HG03097 (cell line): Measurements from ENCODE around the gene EML1.

Experiments
- ATAC-seq: cut with Tn5 transposase; IDR thresholded peaks from one replicate; pipeline ENCODE4 v1.9.1; 2021; ENCODE audit not compliant: unreplicated experiment, low FRiP score

The EML1 gene

DNA sequence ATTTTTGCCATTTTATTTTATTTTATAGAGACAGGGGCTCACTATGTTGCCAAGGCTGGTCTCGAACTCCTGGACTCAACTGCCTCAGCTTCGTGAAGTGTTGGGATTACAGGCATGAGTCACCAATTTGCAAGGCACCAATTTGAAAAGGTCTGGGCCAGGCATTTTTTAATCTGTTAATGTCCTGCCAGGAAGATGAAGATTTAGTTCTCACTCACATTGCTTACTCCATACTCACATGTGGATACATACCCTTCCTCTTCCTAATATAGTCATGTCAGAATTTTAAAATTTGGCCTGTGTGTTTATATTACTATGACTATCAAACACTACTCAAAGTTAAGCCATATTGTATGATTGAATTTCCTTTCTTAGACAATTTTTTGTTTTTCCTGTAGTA is 15.3 kb upstream of the EML1 start:
- ATAC-seq: no peak

DNA sequence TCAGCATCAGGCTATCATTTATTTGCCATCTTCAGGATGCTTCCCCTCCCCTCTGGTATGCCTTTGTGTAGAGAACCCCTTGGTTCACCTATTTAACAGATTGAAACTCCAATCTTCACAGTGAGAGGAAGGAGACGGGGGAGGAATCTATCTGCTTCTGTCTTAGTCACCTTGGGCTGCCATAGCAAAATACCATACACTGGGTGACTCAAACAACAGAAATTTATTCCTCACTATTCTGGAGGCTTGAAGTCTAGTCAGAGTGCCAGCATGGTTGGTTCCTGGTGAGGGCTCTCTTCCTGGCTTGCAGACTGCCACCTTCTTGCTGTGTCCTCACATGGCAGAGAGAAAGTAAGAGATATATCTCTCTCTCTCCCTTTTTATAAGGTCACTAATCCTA is 13.5 kb upstream of the EML1 start:
- ATAC-seq: no peak

DNA sequence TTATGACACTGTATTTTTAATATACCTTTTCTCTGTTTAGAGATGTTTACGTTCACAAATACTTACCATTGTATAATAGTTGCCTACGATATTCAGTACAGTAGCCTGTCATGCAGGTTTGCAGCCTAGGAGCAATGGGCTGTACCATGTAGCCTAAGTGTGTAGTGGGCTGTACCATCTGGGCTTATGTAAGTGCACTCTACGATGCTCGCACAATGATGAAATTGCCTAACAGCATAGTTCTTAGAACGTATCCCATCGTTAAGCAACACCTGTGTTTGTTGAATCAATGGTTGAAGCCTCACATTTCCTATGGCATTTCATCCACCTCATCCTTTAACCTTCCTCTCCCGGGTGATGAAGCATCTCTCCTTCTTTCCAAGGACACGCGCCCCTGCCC is 12.5 kb upstream of the EML1 start:
- ATAC-seq: no peak

DNA sequence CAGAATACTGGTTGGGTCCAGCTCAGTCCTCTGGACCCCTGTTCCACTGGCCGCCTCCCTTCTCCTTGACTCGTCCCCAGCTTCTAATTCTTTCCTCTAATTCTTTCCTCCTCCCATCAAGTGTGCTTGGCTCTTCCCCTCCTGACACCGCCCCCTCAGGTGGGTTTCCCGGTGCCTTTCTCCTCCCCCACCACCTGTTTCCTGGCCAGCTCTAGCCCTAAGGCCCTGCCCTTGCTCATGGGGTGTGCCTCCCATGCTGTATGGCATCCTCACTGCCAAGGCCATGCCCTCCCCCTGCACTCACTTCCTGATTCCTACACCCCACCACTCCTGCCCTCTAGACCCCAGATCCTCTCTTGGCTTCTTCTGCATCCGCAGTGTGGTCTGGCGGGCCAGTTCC is 12.1 kb upstream of the EML1 start:
- no peak for ATAC-seq

DNA sequence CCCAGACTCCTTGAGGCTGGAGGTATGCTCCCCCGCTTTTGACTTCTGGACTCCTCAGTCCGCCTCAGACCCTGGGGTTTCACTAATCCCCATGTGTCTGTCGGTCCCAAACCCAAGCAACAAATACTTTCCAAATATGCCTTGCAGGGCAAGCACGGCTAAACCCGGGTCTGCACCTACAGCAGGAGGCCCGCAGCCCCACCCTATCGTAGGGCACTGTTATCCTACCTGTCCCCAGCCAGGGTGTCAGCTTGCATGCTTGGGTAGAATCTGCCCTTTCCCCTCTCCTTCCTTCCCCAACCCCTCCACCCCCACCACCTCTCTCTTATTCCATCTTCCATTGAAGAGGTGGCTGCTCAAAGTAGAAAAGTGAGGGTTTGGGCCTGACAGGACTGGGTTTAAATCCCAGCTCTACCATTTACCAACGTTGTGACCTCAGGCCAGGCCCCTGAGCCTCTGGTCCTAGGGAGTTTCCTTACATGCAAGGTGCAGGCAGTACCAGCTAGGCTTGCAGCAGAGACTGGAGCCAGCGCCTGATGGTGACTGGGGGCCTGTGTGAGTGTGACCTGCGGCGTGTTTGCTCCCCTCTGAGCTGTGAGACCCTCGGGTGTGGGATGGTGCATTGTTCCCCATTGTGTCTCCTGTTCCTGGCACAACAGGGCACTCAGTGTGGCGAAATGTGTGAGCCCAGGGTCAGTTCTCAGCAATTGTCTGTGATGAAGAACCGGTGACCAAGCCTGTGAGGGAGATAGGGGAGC is 11.2 kb upstream of the EML1 start:
- ATAC-seq: no peak

DNA sequence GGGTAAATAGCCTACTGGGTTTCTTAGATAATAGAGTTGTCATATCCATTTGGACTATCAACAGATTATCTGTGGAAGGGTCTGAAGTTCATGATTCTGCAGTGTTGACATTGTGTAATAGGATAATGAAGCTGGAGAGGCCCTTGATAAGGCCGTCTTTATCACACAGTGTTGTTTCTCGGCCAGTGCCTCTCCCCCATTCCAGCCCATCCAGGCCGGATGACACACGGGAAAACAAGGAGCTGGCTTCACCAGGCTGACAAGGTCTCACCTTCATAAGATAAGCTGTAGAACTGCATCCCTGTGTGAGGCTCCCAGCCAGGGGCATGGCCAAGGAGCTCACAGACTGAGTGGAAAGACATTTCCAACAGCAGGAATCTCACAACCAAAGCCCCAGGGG is 8.7 kb upstream of the EML1 start:
- ATAC-seq: no peak

DNA sequence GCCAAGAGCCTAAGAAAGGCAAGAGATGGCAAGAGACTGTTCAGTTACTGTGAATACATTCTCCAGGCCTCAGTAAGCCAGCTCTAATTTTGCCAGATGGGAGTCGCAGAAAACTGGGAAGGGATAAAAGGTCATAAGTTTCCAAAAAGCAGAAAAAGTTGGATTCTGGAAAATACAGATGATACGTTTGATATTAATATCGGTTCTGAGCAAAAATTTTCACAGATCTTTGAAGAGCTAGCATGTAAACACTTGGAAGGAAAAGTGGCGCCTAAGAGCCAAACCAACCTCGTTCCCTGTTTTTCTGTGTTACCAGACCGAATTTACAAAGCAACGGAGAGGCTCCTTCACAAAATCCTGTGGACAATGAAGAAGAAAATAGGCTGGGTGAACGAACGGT is 7.8 kb upstream of the EML1 start:
- ATAC-seq: no peak

DNA sequence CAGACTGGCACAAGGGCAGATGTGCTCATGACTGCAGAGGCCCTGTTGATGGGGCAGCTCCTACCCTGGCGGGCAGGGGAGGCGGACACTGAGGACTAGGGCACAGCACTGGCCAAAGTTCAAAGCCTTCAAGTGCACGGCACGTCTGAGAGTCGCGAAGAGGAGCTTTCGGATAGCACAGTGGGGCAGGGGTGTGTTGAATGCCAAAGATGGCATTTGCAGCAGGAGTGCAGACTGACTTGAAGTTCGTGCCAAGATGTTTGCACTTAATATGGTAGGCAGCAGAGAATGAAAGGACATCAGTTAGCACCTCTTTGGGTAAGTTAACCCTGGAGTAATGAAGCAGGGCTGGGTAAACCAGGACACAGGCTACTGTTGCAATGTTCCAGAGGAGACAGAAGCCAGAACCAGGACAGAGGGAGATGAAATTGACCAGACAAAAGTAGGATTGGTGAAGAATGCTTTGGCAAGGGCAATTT is 6.7 kb upstream of the EML1 start:
- ATAC-seq: no peak

DNA sequence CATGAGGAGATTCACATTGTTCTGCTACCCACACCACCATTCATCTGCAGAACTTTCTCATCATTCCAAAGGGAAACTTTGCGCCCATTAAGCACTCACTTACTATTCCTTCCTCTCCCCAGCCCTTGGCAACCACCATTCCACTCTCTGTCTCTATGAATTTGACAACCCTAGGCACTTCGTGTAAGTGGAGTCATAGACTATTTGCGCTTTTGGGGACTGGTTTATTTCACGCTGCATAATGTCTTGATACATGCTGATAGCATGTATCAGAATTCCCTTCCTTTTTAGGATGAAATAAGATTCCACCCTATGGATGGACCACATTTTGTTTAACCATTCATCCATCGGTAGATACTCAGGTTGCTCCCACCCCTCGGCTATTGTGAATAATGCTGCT is 4.5 kb upstream of the EML1 start:
- ATAC-seq: no peak

DNA sequence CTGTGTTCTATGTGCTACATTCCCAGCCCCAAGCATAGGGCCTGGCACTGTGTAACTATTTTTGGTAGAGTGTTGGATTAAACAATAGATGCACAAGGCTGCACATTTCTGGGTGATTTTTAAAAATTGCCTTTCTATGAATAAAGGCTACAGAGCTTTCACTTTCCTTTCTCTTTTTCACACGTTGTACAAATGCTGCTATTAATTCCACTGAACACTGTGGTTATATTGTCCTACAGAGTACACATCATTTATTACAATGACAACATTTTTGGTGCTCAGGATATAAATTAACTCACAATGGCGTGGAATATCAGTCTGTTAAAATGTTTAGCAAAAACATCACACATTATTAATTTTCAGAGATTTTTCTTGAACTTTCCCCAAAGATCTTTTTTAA is 3.6 kb upstream of the EML1 start:
- ATAC-seq: no peak

DNA sequence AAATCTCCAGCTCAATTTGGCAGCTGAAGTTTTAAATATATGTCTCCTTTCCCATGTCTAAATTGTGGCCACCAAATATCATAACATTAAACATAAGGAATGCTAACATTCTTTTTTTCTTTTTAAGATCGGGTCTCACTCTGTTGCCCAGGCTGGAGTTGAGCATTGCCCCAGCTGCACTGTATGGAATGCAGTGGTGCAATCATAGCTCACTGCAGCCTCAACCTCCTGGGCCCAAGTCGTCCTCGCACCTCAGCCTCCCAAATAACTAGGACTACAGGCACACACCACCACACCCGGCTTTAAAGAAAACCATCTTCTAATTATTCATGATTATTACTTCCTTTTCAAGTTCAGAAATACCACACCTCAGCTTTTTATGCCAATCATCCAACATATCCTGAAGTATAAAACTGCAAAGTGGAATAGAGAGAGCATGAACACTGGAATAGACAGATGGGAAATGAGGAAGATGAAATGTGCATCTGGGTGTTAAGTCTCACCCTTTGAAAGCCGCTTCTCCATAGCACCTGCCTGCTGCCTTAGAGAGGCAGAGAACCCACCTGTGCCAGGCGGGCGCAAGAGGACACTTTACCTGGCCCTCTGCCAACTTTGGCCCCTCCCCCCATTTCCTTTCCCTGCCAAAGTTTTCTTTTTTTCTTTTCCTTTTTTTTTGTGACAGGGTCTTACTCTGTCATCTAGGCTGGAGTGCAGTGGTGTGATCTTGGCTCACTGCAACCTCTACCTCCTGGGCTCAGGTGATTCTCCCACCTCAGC is 2.8 kb upstream of the EML1 start:
- ATAC-seq: no peak

DNA sequence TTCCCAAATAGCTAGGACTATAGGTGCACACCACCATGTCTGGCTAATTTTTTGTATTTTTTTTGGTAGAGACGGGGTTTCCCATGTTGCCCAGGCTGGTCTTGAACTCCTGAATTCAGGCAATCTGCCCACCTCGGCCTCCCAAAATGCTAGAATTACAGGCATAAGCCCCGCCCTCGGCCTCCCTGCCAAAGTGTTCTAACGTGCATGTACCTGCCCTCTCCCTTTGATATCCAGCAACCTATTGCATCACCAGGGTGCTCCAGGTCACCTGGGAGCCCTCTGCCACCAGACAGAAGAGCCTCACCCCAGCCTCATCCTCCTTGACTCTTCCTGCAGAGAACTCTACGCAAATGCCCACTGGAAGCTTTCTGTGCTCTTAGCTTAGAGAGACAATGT is 2.2 kb upstream of the EML1 start:
- ATAC-seq: no peak

DNA sequence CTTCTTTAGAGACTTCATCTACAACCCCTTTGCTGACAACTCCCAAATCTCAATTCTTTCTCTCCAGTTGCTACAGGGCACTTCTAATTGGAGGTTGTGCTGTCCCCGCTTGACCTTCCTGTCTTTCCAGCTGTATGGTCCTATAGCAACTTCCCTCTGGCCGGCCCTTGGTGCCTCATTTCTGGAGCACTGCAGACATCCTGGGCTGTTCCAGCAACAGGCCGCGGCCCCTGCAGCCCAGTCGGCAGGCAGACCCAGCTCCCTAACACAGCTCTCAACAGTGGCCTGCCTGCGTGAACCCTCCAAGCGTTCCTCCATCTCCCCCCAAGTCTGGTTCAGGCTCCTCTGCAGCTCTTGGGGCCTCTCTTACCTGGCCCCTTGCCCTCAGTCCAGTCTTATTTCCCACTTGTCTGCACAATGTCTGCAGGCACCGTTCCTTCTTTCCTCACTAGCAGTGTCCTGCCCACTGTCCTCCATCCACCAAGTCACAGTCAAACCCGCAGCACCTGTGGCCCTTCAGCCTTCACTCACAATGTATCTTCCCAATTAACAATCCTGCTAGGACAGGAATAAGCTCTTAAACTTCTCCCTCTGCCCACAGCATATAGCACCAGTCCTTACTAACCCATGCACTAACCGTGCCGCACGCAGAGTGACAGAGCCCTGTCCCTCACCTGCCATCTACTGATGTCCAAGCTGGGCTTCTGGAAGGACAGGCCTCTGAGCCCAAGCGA is 1.6 kb upstream of the EML1 start:
- no peak for ATAC-seq

DNA sequence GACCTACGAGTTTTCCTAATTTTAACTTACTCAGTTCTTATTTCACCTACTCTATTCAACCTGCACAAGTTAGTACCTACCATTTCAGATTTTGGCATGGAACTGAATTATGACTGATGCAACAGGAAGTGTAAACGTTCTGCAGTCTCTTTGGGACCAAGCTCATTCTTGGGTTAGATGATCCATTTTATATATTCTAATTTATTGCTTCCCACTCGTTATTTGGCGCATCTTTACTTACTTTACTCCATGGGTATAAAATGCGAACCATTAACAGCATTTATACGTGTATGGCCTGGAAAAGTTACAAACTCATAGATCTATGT is 1.0 kb upstream of the EML1 start:
- ATAC-seq: no peak

DNA sequence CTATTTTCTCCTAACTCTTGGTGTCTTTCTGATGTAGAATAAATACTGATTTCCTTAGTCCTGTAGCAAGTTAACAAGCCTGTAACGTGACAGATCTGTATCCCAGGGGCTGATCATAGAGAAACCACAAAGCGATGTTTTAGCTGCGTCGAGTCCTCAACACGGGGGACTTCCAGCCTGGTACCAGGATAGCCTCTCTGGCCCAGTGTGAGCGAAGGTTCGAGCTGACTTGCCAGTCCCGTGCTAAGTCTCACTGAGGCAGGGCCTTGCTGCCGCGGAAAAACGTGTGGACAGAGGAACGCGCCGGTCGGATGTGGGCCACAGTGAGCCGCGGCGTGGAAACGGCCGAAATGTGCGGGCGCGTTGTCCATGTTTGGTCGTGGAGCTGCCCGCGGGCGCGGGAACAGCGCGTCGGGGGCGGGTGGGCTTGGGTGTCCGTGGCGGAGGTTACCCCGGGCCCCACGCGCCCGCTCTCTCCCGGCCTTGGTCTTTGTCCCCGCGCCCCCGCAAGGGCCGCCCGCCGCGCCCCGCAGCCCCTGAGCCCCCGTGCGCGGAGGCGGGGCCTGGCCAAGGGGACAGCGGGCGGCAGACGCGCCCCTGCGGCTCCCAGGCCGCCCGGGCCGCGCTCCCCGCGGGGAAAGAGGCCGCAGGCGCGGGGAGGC is 531 bp upstream of the EML1 start:
- ATAC-seq: no peak

DNA sequence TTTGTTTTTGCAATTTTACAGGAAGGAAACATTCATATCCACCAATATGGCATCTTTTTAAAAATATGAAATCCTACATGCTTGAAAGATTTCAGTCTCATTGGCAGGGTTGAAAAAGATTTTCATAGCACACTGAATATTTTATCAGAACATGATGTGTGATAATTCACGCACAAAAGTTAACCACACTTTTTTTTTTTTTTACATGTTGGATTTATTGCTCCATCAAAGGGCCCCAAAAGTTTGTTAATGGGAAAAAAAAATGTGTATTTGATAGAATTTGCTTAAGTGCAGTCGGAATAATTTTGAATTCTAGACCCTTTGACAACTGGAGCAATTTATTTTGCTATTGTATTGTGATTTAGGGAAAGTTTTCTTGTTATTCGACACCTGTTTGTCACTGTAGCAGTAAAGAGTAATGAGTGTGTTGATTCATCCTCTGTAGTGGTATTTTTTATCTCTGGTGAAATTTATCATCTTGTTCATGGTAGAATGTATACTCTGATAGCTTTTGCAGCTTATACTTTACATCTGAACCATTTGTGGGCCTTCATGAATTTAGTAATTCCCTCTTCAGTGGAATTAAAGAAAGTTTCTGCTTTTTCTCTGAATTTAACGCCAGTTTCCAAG is 1.1 kb downstream of the EML1 start:
- no peak for ATAC-seq

DNA sequence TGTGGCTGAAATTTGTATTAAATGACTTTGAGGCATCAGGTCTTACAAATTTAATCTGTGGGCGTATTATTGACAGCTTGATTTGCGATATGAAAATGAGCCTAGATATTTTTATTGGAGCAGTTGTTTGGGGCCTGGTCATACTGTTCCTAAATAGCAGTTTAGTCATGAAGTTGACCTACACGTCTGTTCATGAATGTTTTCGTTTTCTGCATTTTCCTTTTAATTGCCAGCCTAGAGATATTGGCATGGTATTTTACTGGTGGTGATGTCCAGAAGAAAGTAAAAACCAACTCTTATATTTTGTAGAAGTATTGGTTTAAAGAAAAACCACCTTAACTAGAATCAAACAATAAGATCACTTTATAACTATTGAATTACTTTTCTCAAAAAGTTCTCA is 1.8 kb downstream of the EML1 start:
- no peak for ATAC-seq

DNA sequence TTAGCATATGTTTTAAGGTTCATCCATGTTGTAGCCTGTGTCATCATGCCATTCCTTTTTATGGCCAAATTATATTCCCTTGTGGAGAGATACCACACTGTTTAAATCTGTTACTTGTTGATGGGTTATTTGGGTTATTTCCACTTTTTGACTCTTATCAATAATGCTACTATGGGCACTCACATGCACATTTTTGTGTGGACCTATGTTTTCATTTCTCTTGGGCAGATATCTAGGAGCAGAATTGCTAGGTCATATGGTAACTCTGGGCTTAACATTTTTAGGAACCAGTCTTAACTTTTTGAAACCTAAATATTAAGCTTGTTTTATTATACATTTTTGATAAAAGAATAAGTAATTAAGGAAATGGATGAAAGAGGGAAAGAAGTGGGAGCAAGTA is 4.0 kb downstream of the EML1 start:
- no peak for ATAC-seq

DNA sequence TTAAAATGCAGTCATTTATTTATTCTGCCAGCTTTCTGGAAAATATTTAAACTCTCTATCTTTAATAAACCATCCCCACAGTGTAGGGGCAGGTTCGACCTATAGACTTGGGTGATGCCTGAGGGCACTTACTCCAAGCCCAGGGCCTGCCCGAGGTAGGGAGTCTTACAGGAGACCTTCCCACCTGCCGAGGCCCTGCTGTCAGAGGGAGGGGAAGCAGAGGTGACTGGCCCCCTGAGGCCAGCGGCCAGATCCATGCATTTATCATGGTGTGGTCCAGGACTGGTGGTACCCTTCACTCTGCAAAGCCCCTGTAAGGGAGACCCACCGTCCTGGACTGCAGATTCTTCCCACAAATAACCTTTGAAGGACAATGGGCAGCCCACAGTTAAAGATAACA is 7.6 kb downstream of the EML1 start:
- ATAC-seq: no peak

DNA sequence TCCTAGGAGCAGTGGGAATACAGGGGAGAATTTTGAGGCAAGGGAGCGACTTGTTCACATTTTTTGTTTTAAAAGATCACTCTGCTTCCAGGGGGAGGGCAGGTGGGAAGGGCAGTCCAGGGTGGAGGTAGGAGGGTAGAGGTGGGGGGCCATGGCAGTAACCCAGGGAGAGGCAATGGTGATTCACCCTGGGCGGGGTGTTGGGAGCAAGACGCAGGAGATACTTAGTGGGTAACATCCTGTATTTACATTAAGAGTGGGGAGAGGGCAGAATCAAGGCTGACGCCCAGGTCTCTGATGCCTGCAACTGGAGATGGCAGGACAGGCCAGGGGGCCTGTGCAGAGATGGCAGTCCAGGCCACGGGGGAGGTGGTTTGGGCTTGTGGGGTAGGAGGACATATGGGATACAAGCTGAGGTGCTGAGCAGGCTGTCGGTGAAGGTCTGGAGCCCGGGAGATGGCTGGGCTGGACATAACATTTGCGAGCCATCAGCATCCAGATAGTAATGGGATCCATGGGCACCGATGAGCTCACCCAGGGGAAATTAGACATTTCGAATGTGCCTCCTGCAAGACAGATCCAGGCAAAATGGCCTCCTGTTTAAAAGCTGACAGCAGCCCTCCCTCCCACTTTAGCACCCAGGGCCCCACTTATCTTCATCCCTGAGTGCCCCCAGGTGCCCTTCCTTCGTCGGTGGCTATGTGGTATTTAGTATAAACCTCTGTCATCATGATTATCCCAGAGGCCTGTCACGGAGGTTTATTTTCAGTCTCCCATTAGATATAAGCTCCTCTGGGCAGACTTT is 9.3 kb downstream of the EML1 start:
- ATAC-seq: no peak
